Naive B cell (primary cell): ENCODE data around the gene FOXN3. TPM values are rescaled to one million over a fixed set of nuclear protein-coding genes. Genes with fewer than 3 reads are reported as not detected.
A peak's percentile ranks its signal among the peaks of the same experiment; 100 is the strongest.
"Not testable (repeated sequence)": the region's sequence is repeated elsewhere in the genome, so short reads cannot be mapped to it uniquely, and the experiment has no call there.

Experiments
- ATAC-seq, 2 donors: fragments of 150-1000 bp; cut with Tn5 transposase; 2 replicates each; pipeline ENCODE4 v1.10.0; 2021; ENCODE audit warnings: low read depth in 2 of 2, mild to moderate bottlenecking in 2 of 2, moderate library complexity in 2 of 2
- DNase-seq: peaks from one replicate; pipeline ENCODE4 v3.0.0; 2022
- H3K27ac Mint-ChIP-seq, 6 donors: one replicate each; pipeline ENCODE4 v1.8.0; 2020 to 2022; ENCODE audit warnings: mild to moderate bottlenecking in 6 of 6, mixed read lengths in 6 of 6, moderate library complexity in 5 of 6, inconsistent platforms in 2 of 6
- H3K27me3 Mint-ChIP-seq, 3 donors: one replicate each; pipeline ENCODE4 v1.8.0; 2021 to 2022; ENCODE audit warnings: mixed read lengths in 3 of 3, mild to moderate bottlenecking in 1 of 3
- H3K36me3 Mint-ChIP-seq, 2 donors: one replicate each; pipeline ENCODE4 v1.8.0; 2020 to 2022; ENCODE audit warnings: mixed read lengths in 2 of 2, inconsistent platforms in 1 of 2, mild to moderate bottlenecking in 1 of 2
- H3K4me1 Mint-ChIP-seq, 3 donors: one replicate each; pipeline ENCODE4 v1.8.0; 2020 to 2022; ENCODE audit warnings: mixed read lengths in 3 of 3, inconsistent platforms in 1 of 3, mild to moderate bottlenecking in 1 of 3, moderate library complexity in 1 of 3
- H3K4me3 Mint-ChIP-seq, 8 donors: one replicate each; pipeline ENCODE4 v1.8.0; 2020 to 2022; ENCODE audit warnings: mild to moderate bottlenecking in 8 of 8, mixed read lengths in 8 of 8, moderate library complexity in 8 of 8, inconsistent platforms in 2 of 8
- H3K9me3 Mint-ChIP-seq, 7 donors: one replicate each; pipeline ENCODE4 v1.8.0; 2020 to 2022; ENCODE audit warnings: mixed read lengths in 7 of 7, mild to moderate bottlenecking in 5 of 7, inconsistent platforms in 2 of 7, moderate library complexity in 1 of 7
- polyA plus RNA-seq, 6 donors: library from polyadenylated mRNA; unstranded; fragments of 300-500 nt; fragmentation: Illumina TruSeq; gene quantifications; one replicate each; pipeline ENCODE4 v1.2.3, GENCODE V29; 2021; ENCODE audit warnings: low read depth in 6 of 6

The FOXN3 gene
- polyA plus RNA-seq, 6 donors from 2014 or later: 47.8 to 77.5 (median 58.7) TPM

DNA sequence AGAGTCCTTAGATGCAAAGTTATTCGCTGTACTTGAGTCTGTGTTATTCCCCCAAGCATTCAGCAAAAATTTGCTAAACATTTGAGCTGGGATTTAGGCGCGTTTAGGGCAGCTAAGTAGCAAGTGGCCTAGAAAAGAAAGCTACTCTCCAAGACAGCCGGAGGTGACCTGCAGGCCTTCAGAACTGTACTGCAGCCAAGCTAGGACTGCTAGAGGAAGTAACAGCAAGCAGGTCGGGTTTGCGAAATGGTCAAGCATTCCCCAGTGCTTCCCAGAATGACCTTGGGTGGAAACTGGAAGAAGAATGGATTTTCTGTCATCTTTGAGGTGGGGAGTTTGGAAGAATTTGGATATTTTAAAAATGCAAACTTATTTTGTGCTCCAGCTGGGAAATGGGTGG lies 287.5 kb downstream of the FOXN3 start:
- no peak overlapping the region for H3K4me3 Mint-ChIP-seq

DNA sequence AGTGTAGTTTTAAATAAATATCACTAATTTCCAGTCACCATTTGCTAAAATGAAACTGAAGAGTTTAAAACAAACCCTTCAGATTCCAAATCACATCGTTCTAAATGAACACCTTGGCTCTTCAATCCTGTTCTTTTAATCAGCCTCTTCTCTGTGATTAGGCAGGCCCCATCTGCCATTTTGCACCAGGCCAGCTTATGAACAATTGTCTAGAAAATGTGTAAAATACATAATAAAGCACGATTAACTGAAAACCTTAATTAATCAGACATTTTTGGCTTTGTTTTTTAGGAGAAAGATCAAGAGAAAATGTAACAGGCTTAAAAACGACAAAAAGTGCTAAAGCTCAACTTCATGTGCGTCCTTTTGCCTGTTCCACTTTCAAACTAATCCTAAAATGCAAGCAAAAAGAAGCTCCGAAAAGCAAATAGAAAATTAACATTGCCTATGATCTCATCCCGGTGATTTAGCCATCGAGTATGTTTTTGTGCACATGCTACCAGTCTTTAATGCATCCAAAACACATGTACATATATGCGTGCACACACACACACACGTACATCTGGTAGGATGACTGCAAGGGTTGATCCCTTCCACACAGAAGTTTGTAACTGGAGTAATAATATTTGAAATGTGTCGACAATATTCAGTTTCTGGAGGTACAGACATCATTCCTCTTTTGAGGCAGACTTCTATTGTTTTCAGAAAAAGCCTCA lies 288.6 kb downstream of the FOXN3 start:
- H3K9me3 Mint-ChIP-seq: peaks cover 0 to under 1% (median 0%) of the 10 kb centered on the region in 7 donors

More for the DNA sequence above, 287.5 kb downstream of the FOXN3 start:
- Mint-ChIP-seq H3K36me3 (no peaks in the 10 kb centered on the region), H3K9me3 (peaks cover 0 to 2% (median 0%) of the 10 kb centered on the region in 7 donors), H3K27ac (no peak overlapping the region), H3K4me1 (no peaks in the 10 kb centered on the region), H3K27me3 (no peaks in the 10 kb centered on the region)
- no peak for ATAC-seq
- DNase-seq: no peak

DNA sequence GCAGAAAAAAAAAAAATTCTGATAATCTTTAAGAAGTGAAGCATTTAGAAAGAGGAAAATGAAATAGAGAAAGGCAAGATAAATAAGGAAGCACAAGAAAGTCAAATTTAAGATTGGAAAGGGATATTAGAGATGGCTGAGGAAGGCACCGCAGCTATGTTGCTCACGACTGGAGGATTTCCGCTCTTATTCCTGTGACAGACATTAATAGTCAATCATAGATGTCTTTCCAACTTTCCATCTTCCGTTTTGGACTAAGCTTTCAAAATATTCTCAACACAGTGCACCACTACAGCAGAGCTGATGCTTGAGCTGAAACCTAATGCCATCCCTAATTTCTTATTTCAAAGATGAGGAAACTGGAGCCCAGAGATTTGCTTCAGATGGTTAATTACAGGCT lies 290.6 kb downstream of the FOXN3 start:
- Mint-ChIP-seq H3K27me3 (peaks cover 3 to 10% (median 10%) of the 10 kb centered on the region in 3 donors), H3K27ac (no peak overlapping the region), H3K4me1 (no peaks in the 10 kb centered on the region), H3K9me3 (peaks cover 0 to 1% (median 0%) of the 10 kb centered on the region in 7 donors), H3K4me3 (no peak overlapping the region), H3K36me3 (no peaks in the 10 kb centered on the region)
- no peak for ATAC-seq
- no peak for DNase-seq

More for the DNA sequence above, 288.6 kb downstream of the FOXN3 start:
- Mint-ChIP-seq H3K27ac (no peak overlapping the region), H3K36me3 (no peaks in the 10 kb centered on the region), H3K27me3 (no peaks in the 10 kb centered on the region), H3K4me1 (no peaks in the 10 kb centered on the region), H3K4me3 (no peak overlapping the region)
- ATAC-seq (no peak), DNase-seq (no peak)

DNA sequence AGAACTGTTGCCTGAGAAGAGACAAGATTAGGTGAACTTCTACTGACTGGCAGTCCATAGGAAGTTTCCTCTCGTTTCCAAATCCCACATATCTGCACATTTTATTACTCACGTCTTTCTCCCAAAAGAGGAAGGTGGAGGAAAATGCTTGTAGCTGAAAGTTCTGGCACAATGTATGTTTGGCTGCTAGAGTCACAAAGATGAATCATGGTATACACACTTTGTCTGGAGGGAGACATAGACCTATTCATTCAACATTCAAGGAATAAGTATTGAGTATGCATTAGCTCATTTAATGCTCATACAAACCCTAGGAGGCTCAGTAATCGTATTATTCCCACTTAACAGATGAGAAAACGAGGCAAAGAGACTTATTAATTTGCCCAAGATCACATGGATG lies 291.8 kb downstream of the FOXN3 start:
- Mint-ChIP-seq H3K4me1 (no peaks in the 10 kb centered on the region), H3K36me3 (no peaks in the 10 kb centered on the region), H3K27me3 (peaks cover 3 to 11% (median 10%) of the 10 kb centered on the region in 3 donors), H3K4me3 (no peak overlapping the region), H3K27ac (no peak overlapping the region), H3K9me3 (peaks cover 0 to 6% (median under 1%) of the 10 kb centered on the region in 7 donors)
- DNase-seq (no peak), ATAC-seq (no peak)

DNA sequence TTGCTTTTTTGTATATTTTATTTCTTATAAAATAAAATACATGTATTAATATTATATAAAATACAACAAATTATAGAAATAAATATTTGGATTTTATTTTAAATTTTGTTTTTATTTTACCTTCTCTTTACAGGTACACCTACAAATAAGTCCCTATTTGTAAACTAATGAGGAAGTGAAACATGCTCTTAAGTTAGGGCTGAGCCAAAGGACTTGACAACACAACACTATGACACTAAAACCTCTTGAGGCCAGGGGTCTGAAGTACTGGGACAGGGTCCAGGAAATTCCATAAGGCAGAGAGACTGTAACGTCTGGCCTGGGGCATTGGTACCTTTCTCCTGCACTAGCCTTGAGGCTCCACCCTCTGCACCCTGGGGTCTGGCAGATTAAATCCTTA lies 293.2 kb downstream of the FOXN3 start:
- Mint-ChIP-seq H3K9me3 (peaks cover 1 to 16% (median 10%) of the 10 kb centered on the region in 7 donors), H3K27ac (no peak overlapping the region), H3K27me3 (peaks cover 3 to 16% (median 11%) of the 10 kb centered on the region in 3 donors), H3K4me1 (no peaks in the 10 kb centered on the region), H3K36me3 (peaks cover 0 to 11% of the 10 kb centered on the region in 2 donors), H3K4me3 (no peak overlapping the region)
- DNase-seq (no peak), ATAC-seq (peak in 1 of 2 donors; percentile 35)

DNA sequence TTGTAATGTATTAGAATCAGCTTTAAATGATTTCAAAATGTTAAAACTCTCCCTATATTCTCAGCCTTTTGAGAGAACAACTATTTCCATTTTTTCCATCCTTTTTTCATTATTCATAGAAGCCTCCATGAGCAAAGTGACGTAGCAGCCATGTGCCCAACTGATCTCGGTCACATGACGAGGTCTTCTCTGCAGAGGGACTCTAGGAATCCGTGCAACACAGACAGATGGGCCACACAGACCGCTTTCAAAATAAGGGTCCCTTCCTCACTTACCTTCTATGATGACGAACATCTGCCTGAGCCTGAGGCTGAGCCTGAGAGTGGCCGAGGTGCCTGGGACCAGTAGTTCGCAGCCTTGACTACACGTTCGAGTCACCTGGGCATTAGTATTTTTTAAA lies 293.8 kb downstream of the FOXN3 start:
- DNase-seq (no peak), ATAC-seq (no peak)
- no peaks in the 10 kb centered on the region for H3K4me1 Mint-ChIP-seq
- no peak overlapping the region for H3K27ac Mint-ChIP-seq
- peaks cover 5 to 17% of the 10 kb centered on the region in 2 donors for H3K36me3 Mint-ChIP-seq
- H3K4me3 Mint-ChIP-seq: no peak overlapping the region
- peaks cover 3 to 16% (median 11%) of the 10 kb centered on the region in 3 donors for H3K27me3 Mint-ChIP-seq
- peaks cover 3 to 22% (median 12%) of the 10 kb centered on the region in 7 donors for H3K9me3 Mint-ChIP-seq

DNA sequence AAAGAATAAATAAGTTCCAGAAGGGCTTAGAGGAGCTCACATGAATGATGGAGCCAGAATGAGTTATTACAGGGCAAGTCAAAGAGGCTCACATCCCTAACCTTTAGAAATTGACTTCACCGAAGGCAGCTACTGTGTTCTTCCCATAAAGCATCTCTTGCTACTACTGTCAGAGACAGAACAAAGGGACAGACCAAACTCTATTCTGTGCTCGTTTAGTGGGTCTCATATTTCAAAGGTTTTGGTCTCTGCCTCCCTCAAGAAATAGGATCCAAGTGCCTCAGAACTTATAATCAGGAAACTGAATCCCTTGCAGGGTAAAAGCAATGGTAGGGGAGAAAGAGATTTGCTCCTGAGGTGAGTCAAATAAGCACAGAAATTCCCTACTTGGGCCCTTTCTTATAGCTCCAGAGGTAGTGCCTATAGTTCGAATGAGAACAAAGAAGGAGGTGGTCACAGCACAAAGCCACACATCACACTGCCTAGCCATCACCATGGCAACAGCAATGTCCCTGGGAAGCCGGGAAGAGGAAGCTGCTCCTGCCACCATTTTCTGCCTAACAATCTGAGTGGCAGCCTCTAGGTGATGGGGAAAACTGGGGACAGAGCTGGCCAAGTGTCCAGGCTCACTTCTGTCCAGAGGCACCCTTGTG lies 294.9 kb downstream of the FOXN3 start:
- Mint-ChIP-seq H3K36me3 (peaks cover 5 to 17% of the 10 kb centered on the region in 2 donors), H3K27ac (no peak overlapping the region), H3K4me3 (no peak overlapping the region), H3K9me3 (peaks cover 3 to 23% (median 12%) of the 10 kb centered on the region in 7 donors), H3K4me1 (no peaks in the 10 kb centered on the region), H3K27me3 (peaks cover 3 to 16% (median 11%) of the 10 kb centered on the region in 3 donors)
- no peak for ATAC-seq
- no peak for DNase-seq

DNA sequence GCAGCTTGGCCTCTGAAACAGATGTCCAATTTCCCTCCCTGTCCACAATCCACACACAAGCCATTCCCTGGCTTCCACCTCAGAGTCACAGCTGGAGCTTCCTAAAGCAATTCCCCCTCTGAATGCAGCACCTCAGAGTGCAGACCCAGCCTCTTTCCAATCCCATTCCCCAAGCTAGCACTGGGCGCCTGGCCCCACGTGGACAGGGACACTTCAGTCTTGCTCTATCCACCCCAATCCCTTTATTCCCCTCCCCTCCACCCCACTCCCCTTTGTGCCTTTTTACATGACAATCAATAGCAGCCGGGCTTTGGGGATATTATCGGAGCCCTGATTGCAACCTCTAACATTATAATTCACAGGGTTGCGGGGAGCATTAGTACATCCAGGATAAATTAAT lies 300.0 kb downstream of the FOXN3 start:
- Mint-ChIP-seq H3K4me1 (no peaks in the 10 kb centered on the region), H3K4me3 (no peak overlapping the region), H3K36me3 (peaks cover 5 to 17% of the 10 kb centered on the region in 2 donors), H3K9me3 (peaks cover 3 to 23% (median 12%) of the 10 kb centered on the region in 7 donors), H3K27me3 (peaks cover 0 to 31% (median 10%) of the 10 kb centered on the region in 3 donors), H3K27ac (no peak overlapping the region)
- ATAC-seq (no peak), DNase-seq (no peak)

DNA sequence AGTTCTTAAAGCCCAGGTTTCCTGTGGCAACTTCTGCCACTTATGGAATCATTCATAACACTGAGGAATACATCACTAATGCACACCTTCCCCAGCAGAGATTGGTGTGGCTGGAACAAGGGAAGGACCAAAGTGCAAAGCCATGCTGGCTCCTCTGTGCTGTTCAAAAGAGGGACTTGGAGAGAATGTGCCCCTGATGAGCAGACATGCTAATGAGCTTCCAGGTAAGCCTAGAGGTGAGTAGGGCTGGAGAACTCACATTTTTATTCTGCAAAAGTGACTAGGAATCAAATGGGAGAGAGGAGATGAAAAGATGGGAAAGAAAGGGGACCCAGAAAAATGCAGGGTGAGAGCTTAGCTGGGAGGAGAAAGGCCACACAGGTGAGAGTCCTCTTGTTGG lies 302.9 kb downstream of the FOXN3 start:
- no peak overlapping the region for H3K4me3 Mint-ChIP-seq
- peaks cover 2 to 9% (median 6%) of the 10 kb centered on the region in 7 donors for H3K9me3 Mint-ChIP-seq
- no peaks in the 10 kb centered on the region for H3K4me1 Mint-ChIP-seq
- DNase-seq (no peak), ATAC-seq (no peak)
- H3K36me3 Mint-ChIP-seq: peaks cover 5 to 8% of the 10 kb centered on the region in 2 donors
- peaks cover 0 to 43% (median 12%) of the 10 kb centered on the region in 3 donors for H3K27me3 Mint-ChIP-seq
- no peak overlapping the region for H3K27ac Mint-ChIP-seq

DNA sequence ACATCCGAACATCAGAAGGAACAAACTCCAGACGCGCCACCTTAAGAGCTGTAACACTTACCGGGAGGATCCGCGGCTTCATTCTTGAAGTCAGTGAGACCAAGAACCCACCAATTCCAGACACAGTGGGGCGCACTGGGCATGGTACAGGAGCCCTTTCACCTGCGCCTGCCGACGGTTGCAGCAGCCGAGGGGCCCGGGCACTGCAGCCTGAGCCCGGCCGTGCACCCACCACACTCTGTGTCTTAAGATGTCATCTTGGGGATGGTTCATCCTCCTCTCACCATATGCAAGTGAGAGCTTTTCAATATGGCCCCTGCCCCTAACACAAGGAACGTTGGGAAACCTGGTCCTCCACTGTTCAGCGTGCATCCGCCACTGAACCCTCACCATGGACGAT lies 304.3 kb downstream of the FOXN3 start:
- Mint-ChIP-seq H3K27ac (no peak overlapping the region), H3K4me3 (no peak overlapping the region), H3K4me1 (no peaks in the 10 kb centered on the region), H3K27me3 (peaks cover 0 to 48% (median 18%) of the 10 kb centered on the region in 3 donors), H3K36me3 (no peaks in the 10 kb centered on the region), H3K9me3 (peaks cover 0 to 4% (median 0%) of the 10 kb centered on the region in 7 donors)
- ATAC-seq (no peak), DNase-seq (no peak)

DNA sequence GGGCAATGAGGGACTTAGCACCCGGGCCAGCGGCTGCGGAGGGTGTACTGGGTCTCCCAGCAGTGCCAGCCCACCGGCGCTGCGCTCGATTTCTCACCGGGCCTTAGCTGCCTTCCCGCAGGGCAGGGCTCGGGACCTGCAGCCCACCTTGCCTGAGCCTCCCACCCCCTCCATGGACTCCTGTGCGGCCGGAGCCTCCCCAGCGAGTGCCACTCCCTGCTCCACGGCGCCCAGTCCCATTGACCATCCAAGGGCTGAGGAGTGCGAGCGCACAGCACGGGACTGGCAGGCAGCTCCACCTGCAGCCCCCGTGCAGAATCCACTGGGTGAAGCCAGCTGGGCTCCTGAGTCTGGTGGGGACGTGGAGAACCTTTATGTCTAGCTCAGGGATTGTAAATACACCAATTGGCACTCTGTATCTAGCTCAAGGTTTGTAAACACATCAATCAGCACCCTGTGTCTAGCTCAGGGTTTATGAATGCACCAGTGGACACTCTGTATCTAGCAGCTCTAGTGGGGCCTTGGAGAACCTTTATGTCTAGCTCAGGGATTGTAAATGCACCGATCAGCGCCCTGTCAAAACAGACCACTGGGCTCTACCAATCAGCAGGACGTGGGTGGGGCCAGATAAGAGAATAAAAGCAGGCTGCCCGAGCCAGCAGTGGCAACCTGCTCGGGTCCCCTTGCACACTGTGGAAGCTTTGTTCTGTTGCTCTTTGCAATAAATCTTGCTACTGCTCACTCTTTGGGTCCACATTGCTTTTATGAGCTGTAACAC lies 305.1 kb downstream of the FOXN3 start:
- H3K4me1 Mint-ChIP-seq, DNase-seq, H3K9me3 Mint-ChIP-seq, ATAC-seq, H3K27ac Mint-ChIP-seq, H3K4me3 Mint-ChIP-seq, H3K36me3 Mint-ChIP-seq: not testable (repeated sequence)
- H3K27me3 Mint-ChIP-seq: peaks cover 2 to 51% (median 18%) of the 10 kb centered on the region in 3 donors

DNA sequence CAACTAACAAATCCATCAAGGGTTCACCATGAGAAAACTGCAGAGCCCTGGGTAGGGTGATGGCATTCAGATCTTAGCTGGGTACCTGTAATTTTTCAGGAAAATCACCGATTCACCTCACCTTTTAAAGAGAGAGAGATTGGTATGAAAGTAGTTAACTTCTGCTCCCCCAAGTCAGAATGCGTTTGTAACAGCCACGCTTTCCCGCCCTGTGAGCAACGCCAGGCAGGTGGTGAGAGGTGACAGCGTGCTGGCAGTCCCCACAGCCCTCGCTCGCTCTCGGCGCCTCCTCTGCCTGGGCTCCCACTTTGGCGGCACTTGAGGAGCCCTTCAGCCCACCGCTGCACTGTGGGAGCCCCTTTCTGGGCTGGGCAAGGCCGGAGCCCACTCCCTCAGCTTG lies 305.8 kb downstream of the FOXN3 start:
- not testable (repeated sequence) for DNase-seq, ATAC-seq, H3K36me3 Mint-ChIP-seq, H3K9me3 Mint-ChIP-seq, H3K4me3 Mint-ChIP-seq, H3K4me1 Mint-ChIP-seq
- H3K27ac Mint-ChIP-seq: peak overlapping the region in 1 of 6 donors; percentile 4
- H3K27me3 Mint-ChIP-seq: peaks cover 4 to 52% (median 18%) of the 10 kb centered on the region in 3 donors

DNA sequence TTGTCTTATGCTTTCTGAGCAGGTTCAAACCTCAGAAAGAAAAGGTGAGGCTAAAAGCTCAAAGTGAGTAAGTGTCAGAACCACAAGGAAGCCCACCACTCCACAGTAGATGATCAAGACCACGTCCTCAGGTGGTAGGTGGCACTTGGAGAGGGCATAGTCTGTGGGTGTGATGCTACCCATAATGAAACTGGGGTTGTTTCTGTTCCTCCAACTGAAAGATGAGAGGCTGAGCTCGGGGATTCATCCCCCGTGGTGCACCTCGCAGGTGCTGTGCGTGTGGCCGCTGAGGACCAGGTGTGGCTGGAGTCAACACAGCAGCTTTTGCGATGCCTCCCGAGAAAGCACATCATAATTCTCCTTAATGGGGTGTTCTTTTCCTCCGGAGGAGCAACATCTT lies 306.9 kb downstream of the FOXN3 start:
- H3K27me3 Mint-ChIP-seq: peaks cover 11 to 41% (median 26%) of the 10 kb centered on the region in 3 donors
- H3K9me3 Mint-ChIP-seq: peaks cover 0 to 4% (median 0%) of the 10 kb centered on the region in 7 donors
- H3K27ac Mint-ChIP-seq: peak overlapping the region in 1 of 6 donors; percentile 10
- DNase-seq (no peak), ATAC-seq (no peak)
- no peaks in the 10 kb centered on the region for H3K36me3 Mint-ChIP-seq
- no peak overlapping the region for H3K4me3 Mint-ChIP-seq
- H3K4me1 Mint-ChIP-seq: no peaks in the 10 kb centered on the region
